Measurements from ENCODE around the gene GTPBP4.

The GTPBP4 gene

DNA sequence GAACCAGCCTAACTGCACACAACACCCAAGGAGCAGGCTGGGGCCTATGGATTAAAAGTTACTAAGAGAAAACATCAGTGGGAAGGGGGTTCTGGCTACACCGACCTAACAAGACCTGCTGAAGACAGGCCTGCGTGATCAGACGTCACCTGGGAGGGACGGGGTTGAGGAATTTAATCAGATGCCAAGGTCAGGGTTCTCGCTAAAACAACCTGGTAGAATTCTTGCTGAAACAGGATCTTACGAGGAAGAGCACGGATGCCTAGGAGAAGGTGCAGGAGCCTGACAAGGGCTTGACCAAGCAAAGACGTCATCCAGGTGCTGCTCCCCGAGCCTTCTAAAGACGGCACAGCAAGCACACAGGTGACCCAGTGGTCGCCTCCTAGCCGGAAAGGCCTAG lies 35.9 kb downstream of the GTPBP4 start:
- no peaks in the 10 kb centered on the region for H3K27me3 ChIP-seq (ENCODE audit: insufficient read depth, low read length, poor library complexity)
- no CpG with 5 or more reads among the region's 12 CpGs for WGBS (ENCODE audit: extremely low coverage, insufficient coverage, low lambda C conversion rate)

DNA sequence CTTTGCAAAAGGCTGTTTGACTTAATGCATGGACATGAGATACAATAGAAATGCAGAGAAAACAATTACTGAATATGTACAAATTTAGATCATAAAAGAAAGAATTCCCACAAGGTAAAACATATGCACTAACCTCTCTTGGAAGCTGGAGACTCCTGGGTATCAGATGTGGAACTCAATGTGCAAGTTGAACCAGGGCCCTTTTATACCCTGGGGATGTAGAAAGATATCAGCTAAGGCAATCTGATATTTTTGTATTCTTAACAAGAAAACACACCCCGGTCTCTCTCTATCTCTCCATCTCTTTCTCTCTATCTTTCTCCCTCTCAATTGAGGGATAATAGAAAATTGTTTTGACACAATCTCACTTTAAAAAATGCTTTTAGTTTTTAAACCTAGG lies 37.4 kb downstream of the GTPBP4 start, which contains the start of gene IDI2:
Gene IDI2 (minus strand): TSS at position 177 of the 400 bp plus-strand sequence. CDS start 1,136 bp downstream, outside the sequence.
- Histone ChIP-seq H2BK120ac (ENCODE audit: low read depth, low read length) (no peak within 1 kb of the TSS), H3K79me2 (ENCODE audit: control insufficient read depth, insufficient read depth, low read length) (no peaks in the 10 kb centered on the region), H3K27me3 (ENCODE audit: insufficient read depth, low read length, poor library complexity) (no peaks in the 10 kb centered on the region), H3K4me3 (ENCODE audit: low read length) (no peak within 1 kb of the TSS), H3K4ac (ENCODE audit: low read depth, low read length) (no peak within 1 kb of the TSS), H2BK5ac (ENCODE audit: low read length) (no peak within 1 kb of the TSS), H3K18ac (ENCODE audit: low read length) (no peak within 1 kb of the TSS), H3K23ac (ENCODE audit: low read length) (no peak within 1 kb of the TSS), H3K27ac (ENCODE audit: low read depth, low read length) (no peak within 1 kb of the TSS), H3K4me1 (ENCODE audit: control insufficient read depth, low read depth, low read length) (no peaks in the 10 kb centered on the region), H3K4me2 (ENCODE audit: low read length) (no peak within 1 kb of the TSS), H4K5ac (ENCODE audit: low read length) (no peak within 1 kb of the TSS), H3K79me1 (ENCODE audit: low read length) (no peaks in the 10 kb centered on the region), H3K36me3 (ENCODE audit: control insufficient read depth, insufficient read depth, low read length) (no peaks in the 10 kb centered on the region), H4K8ac (ENCODE audit: low read depth, low read length) (no peak within 1 kb of the TSS), H3K9ac (ENCODE audit: low read length) (no peak within 1 kb of the TSS), H2BK15ac (replicated peaks; ENCODE audit: low read depth) (no peak within 1 kb of the TSS), H3K56ac (ENCODE audit: low read length) (no peak within 1 kb of the TSS), H2AK5ac (ENCODE audit: low read length) (no peak within 1 kb of the TSS)
- WGBS (ENCODE audit: extremely low coverage, insufficient coverage, low lambda C conversion rate): no CpG with 5 or more reads among the region's 1 CpG
- DNase-seq: no peak

More for the DNA sequence above, 35.9 kb downstream of the GTPBP4 start:
- Histone ChIP-seq H3K56ac (ENCODE audit: low read length) (no peak overlapping the region), H3K4me1 (ENCODE audit: control insufficient read depth, low read depth, low read length) (no peaks in the 10 kb centered on the region), H4K5ac (ENCODE audit: low read length) (no peak overlapping the region), H2BK120ac (ENCODE audit: low read depth, low read length) (no peak overlapping the region), H4K8ac (ENCODE audit: low read depth, low read length) (no peak overlapping the region), H3K79me2 (ENCODE audit: control insufficient read depth, insufficient read depth, low read length) (no peaks in the 10 kb centered on the region), H3K4me3 (ENCODE audit: low read length) (no peak overlapping the region), H2BK5ac (ENCODE audit: low read length) (no peak overlapping the region), H3K79me1 (ENCODE audit: low read length) (no peaks in the 10 kb centered on the region), H3K4ac (ENCODE audit: low read depth, low read length) (no peak overlapping the region), H3K18ac (ENCODE audit: low read length) (no peak overlapping the region), H3K27ac (ENCODE audit: low read depth, low read length) (no peak overlapping the region), H2BK15ac (replicated peaks; ENCODE audit: low read depth) (no peak overlapping the region), H3K9ac (ENCODE audit: low read length) (no peak overlapping the region), H3K23ac (ENCODE audit: low read length) (no peak overlapping the region), H2AK5ac (ENCODE audit: low read length) (no peak overlapping the region), H3K36me3 (ENCODE audit: control insufficient read depth, insufficient read depth, low read length) (peaks cover 6% of the 10 kb centered on the region), H3K4me2 (ENCODE audit: low read length) (no peak overlapping the region)
- no peak for DNase-seq

DNA sequence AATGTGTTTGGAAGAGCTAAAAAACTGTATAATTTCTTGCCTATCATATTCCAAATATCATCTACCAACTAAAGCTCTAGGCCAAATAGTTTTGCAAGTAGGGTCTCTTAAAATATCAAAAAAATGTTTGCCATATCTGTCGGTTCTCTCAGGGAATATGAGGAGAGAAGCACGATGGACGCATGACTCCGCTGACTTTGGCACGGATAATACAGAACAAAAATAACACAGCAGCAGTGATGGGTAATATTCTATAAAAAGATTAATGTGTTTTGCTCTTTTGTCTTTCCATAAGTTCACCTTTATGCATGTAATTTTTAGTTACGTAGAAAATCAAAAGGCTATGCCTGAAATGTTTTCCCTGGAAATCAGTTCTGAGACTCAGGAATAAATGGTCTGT lies 38.3 kb downstream of the GTPBP4 start:
- H3K23ac ChIP-seq (ENCODE audit: low read length): no peak overlapping the region
- no peak overlapping the region for H4K5ac ChIP-seq (ENCODE audit: low read length)
- no peak overlapping the region for H2BK5ac ChIP-seq (ENCODE audit: low read length)
- no peak overlapping the region for H2AK5ac ChIP-seq (ENCODE audit: low read length)
- no peak overlapping the region for H2BK15ac ChIP-seq (replicated peaks; ENCODE audit: low read depth)
- no peak overlapping the region for H2BK120ac ChIP-seq (ENCODE audit: low read depth, low read length)
- no peak overlapping the region for H3K18ac ChIP-seq (ENCODE audit: low read length)
- DNase-seq: no peak
- no peaks in the 10 kb centered on the region for H3K27me3 ChIP-seq (ENCODE audit: insufficient read depth, low read length, poor library complexity)
- no peak overlapping the region for H3K4me3 ChIP-seq (ENCODE audit: low read length)
- no peaks in the 10 kb centered on the region for H3K4me1 ChIP-seq (ENCODE audit: control insufficient read depth, low read depth, low read length)
- WGBS (ENCODE audit: extremely low coverage, insufficient coverage, low lambda C conversion rate): no CpG with 5 or more reads among the region's 6 CpGs
- no peak overlapping the region for H3K9ac ChIP-seq (ENCODE audit: low read length)
- no peak overlapping the region for H3K27ac ChIP-seq (ENCODE audit: low read depth, low read length)
- no peak overlapping the region for H3K4ac ChIP-seq (ENCODE audit: low read depth, low read length)
- no peaks in the 10 kb centered on the region for H3K36me3 ChIP-seq (ENCODE audit: control insufficient read depth, insufficient read depth, low read length)
- H3K79me1 ChIP-seq (ENCODE audit: low read length): no peaks in the 10 kb centered on the region
- H4K8ac ChIP-seq (ENCODE audit: low read depth, low read length): no peak overlapping the region
- H3K79me2 ChIP-seq (ENCODE audit: control insufficient read depth, insufficient read depth, low read length): no peaks in the 10 kb centered on the region
- no peak overlapping the region for H3K4me2 ChIP-seq (ENCODE audit: low read length)
- H3K56ac ChIP-seq (ENCODE audit: low read length): no peak overlapping the region

DNA sequence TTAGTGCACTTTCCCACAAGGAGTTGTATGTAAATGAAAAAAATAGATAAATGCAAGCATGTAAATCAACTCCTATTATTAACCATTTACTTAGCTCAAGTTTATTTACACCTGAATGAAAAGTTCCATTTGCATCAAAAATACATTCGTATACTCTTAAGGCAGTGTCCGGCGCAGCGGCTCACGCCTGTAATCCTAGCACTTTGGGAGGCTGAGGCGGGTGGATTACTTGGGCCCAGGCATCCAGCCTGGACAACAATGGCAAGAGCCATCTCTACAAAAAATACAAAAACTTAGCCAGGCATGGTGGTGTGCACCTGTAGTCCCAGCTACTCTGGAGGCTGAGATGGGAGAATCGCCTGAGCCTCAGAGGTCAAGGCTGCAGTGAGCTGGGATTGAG lies 41.6 kb downstream of the GTPBP4 start:
- Histone ChIP-seq H3K27ac (ENCODE audit: low read depth, low read length) (no peak overlapping the region), H3K4me1 (ENCODE audit: control insufficient read depth, low read depth, low read length) (no peaks in the 10 kb centered on the region), H3K18ac (ENCODE audit: low read length) (no peak overlapping the region), H2BK5ac (ENCODE audit: low read length) (no peak overlapping the region), H3K23ac (ENCODE audit: low read length) (no peak overlapping the region), H3K79me2 (ENCODE audit: control insufficient read depth, insufficient read depth, low read length) (no peaks in the 10 kb centered on the region), H3K9ac (ENCODE audit: low read length) (no peak overlapping the region), H3K56ac (ENCODE audit: low read length) (no peak overlapping the region), H3K36me3 (ENCODE audit: control insufficient read depth, insufficient read depth, low read length) (no peaks in the 10 kb centered on the region), H3K4ac (ENCODE audit: low read depth, low read length) (no peak overlapping the region), H3K4me2 (ENCODE audit: low read length) (no peak overlapping the region), H4K8ac (ENCODE audit: low read depth, low read length) (no peak overlapping the region), H3K79me1 (ENCODE audit: low read length) (no peaks in the 10 kb centered on the region), H2BK15ac (replicated peaks; ENCODE audit: low read depth) (no peak overlapping the region), H2BK120ac (ENCODE audit: low read depth, low read length) (no peak overlapping the region), H3K4me3 (ENCODE audit: low read length) (no peak overlapping the region), H2AK5ac (ENCODE audit: low read length) (no peak overlapping the region), H3K27me3 (ENCODE audit: insufficient read depth, low read length, poor library complexity) (no peaks in the 10 kb centered on the region), H4K5ac (ENCODE audit: low read length) (no peak overlapping the region)
- WGBS (ENCODE audit: extremely low coverage, insufficient coverage, low lambda C conversion rate): no CpG with 5 or more reads among the region's 7 CpGs
- DNase-seq: no peak

DNA sequence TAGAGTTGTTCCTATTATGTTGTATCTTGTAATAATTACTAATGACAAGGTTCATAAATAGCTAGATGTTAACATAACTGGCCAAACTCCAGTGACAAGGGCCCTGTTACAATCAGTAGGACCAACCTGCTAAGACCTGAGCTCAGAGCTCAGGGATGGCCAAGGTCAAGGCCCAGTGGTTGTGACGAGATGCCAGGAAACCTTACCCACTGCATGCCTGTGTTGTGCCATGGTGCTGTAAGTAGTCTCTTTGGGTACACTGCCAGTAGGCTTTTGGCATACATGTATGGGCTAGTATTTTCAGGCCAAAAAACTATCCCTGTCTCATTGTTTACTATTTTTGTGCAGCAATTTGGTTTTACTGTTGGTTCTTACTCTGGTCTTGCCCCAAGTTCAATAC lies 45.4 kb downstream of the GTPBP4 start:
- Histone ChIP-seq H3K56ac (ENCODE audit: low read length) (no peak overlapping the region), H3K36me3 (ENCODE audit: control insufficient read depth, insufficient read depth, low read length) (no peaks in the 10 kb centered on the region), H3K79me1 (ENCODE audit: low read length) (no peaks in the 10 kb centered on the region), H3K18ac (ENCODE audit: low read length) (no peak overlapping the region), H3K4me3 (ENCODE audit: low read length) (no peak overlapping the region), H3K9ac (ENCODE audit: low read length) (no peak overlapping the region), H2BK15ac (replicated peaks; ENCODE audit: low read depth) (no peak overlapping the region), H3K27ac (ENCODE audit: low read depth, low read length) (no peak overlapping the region), H4K8ac (ENCODE audit: low read depth, low read length) (no peak overlapping the region), H3K4me1 (ENCODE audit: control insufficient read depth, low read depth, low read length) (no peaks in the 10 kb centered on the region), H2AK5ac (ENCODE audit: low read length) (no peak overlapping the region), H2BK5ac (ENCODE audit: low read length) (no peak overlapping the region), H3K27me3 (ENCODE audit: insufficient read depth, low read length, poor library complexity) (no peaks in the 10 kb centered on the region), H3K23ac (ENCODE audit: low read length) (no peak overlapping the region), H2BK120ac (ENCODE audit: low read depth, low read length) (no peak overlapping the region), H3K4me2 (ENCODE audit: low read length) (no peak overlapping the region), H4K5ac (ENCODE audit: low read length) (no peak overlapping the region), H3K4ac (ENCODE audit: low read depth, low read length) (no peak overlapping the region), H3K79me2 (ENCODE audit: control insufficient read depth, insufficient read depth, low read length) (no peaks in the 10 kb centered on the region)
- DNase-seq: no peak
- no CpG with 5 or more reads among the region's 1 CpG for WGBS (ENCODE audit: extremely low coverage, insufficient coverage, low lambda C conversion rate)

DNA sequence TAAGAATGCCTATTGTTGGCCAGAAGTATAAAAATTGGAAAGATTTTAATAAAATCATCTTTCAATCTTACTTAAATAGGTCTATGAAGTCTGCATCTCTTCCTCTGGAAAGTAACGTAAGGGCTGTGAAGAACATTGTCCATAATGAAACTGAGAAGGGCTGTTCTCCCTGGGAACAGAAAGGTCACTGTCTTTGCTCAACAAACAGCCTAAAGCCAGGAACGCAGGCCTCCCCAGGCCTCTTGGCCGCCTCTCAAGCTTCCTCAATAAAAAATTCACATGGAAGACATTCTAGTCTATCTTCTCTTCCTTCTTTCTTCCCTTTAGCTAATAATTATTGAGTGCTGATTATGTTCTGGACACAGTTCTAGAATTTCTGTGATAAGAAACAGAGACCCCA lies 46.5 kb downstream of the GTPBP4 start:
- no CpG with 5 or more reads among the region's 3 CpGs for WGBS (ENCODE audit: extremely low coverage, insufficient coverage, low lambda C conversion rate)

More for the DNA sequence above, 46.5 kb downstream of the GTPBP4 start:
- Histone ChIP-seq H3K4me1 (ENCODE audit: control insufficient read depth, low read depth, low read length) (no peaks in the 10 kb centered on the region), H2AK5ac (ENCODE audit: low read length) (no peak overlapping the region), H3K4me3 (ENCODE audit: low read length) (no peak overlapping the region), H3K27ac (ENCODE audit: low read depth, low read length) (no peak overlapping the region), H3K9ac (ENCODE audit: low read length) (no peak overlapping the region), H3K4me2 (ENCODE audit: low read length) (no peak overlapping the region), H4K5ac (ENCODE audit: low read length) (no peak overlapping the region), H3K79me2 (ENCODE audit: control insufficient read depth, insufficient read depth, low read length) (no peaks in the 10 kb centered on the region), H4K8ac (ENCODE audit: low read depth, low read length) (no peak overlapping the region), H3K36me3 (ENCODE audit: control insufficient read depth, insufficient read depth, low read length) (peaks cover 2% of the 10 kb centered on the region), H2BK15ac (replicated peaks; ENCODE audit: low read depth) (no peak overlapping the region), H2BK5ac (ENCODE audit: low read length) (no peak overlapping the region), H3K79me1 (ENCODE audit: low read length) (no peaks in the 10 kb centered on the region), H3K4ac (ENCODE audit: low read depth, low read length) (no peak overlapping the region), H2BK120ac (ENCODE audit: low read depth, low read length) (no peak overlapping the region), H3K56ac (ENCODE audit: low read length) (no peak overlapping the region), H3K18ac (ENCODE audit: low read length) (no peak overlapping the region), H3K23ac (ENCODE audit: low read length) (no peak overlapping the region), H3K27me3 (ENCODE audit: insufficient read depth, low read length, poor library complexity) (no peaks in the 10 kb centered on the region)
- DNase-seq: no peak

Data from mesendoderm (in vitro differentiated cells).